GM19452 (cell line): Measurements from ENCODE around the gene SYK.
A peak's percentile ranks its signal among the peaks of the same experiment; 100 is the strongest.

Experiments used
- ATAC-seq: cut with Tn5 transposase; IDR thresholded peaks from one replicate; pipeline ENCODE4 v1.9.1; 2021; ENCODE audit not compliant: unreplicated experiment

SYK gene

DNA sequence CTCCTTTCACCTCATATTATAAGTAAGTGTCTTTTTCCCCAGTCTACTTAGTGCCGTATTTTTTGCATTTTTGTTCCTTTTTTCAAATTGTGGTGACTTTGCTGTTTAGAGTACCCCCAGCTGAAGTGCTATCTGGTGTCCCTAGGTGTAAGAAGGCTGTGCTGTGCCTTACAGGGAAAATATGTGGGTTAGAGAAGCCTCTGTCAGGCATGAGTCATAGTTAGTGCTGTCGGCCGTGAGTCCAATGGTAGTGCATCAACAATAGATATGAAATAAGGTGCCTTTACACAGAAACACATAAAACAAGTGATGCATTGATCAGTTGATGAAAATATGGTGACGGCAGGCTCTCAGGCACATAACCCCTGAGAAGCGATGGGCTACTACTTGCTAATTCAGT, 20.1 kb downstream of the SYK start:
- no peak for ATAC-seq

DNA sequence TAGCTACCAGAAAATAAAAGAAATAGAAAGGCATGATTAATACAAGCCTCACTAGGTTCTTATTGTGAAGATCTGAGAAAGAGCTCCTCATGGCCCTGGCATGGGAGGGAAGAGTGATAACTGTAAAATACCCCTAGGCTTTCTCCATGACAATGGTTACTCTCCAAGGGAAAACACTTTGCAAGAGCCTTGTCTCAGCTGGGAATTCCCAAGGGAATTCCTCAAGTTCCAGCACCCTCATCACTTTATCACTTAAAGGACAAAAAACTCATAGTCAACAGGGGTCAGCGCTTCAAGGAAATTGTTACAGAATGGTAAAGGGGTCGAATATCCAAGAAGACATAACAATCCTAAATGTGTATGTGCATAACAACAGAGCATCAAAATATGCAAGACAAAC, 21.2 kb downstream of the SYK start:
- no peak for ATAC-seq

DNA sequence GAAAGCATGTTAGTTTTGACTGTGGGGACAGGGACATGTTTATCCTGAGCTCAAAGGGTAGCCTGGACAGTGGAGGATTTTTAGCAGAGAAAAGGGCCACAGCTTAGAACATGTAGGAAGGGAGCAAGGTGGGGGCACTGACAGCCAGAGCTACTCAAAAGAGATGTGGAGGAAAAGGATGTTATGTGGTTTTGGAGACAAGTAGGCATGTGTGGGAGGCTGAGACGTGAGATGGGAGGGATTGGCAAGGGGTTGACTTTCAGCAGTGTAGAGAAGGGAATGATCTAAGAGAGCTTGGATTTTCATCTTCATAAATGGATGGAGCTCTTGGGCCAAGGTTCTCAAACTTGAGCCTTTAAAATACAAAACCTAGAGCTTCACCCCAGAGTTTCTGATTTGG, 24.0 kb downstream of the SYK start:
- no peak for ATAC-seq

DNA sequence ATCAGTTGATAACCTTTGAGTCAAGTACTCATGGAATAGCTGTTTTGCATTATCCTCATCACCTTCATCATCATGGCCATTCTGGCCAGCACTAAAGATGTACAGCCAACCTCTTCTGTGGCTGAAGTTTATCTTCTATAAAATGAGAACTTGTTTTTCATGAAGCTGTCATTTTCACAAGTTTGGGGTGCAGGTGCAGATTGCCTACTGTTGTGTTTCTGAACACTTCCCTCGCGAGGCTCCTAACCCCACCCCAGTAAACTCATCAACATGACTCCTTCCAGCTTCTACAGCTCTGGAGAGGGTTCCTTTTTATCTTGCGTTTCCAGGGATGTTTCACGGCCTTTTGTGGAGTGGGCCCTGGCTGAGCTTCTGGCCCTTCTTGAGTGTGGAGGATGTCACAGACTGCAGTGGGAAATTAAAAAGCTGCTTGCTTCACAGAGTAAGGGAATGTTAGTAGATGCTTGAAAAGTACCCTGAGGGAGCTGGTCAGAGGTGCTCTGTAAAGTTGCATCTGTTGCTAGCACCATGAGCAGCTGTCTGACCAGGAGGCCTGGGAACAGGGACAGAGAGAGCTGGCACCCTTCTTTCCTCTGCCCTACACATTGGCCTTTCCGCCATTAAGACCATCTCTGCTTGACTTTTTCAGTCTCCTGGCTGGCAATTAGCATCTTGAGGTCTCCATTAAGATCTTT, 24.9 kb downstream of the SYK start:
- no peak for ATAC-seq

DNA sequence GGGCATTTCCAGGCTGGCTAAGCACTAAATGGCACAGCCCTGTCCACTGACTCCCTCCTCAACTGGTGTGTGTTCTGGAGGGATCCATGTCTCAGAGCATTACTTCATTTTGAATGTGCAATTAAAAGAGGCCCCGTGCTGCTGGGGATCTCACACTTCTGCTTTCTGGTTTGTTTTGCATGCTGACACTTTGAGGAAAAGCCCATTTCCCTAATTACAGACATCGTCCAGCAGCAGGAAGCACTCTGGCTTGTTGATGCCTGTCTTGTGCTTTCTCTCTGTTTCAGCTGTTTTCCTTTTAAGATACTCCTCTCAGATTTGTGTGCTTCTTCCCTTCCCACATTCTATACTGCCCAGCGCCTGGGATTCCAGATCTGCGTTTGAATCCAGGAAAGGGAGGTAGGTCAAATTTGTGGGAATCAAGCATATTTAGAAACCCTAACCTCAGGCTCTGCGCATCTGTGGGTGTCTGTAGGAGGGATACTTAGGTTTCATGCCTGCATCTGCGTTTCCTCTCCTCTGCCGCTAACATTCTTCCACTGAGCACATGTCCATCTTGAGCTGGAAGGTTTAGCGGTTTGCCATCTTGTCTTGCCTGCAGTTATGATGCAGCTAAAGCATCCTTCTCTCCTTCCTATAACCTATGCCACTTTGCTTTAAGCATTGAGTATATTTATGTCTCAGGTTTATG, 25.7 kb downstream of the SYK start:
- ATAC-seq: peak; percentile 56

DNA sequence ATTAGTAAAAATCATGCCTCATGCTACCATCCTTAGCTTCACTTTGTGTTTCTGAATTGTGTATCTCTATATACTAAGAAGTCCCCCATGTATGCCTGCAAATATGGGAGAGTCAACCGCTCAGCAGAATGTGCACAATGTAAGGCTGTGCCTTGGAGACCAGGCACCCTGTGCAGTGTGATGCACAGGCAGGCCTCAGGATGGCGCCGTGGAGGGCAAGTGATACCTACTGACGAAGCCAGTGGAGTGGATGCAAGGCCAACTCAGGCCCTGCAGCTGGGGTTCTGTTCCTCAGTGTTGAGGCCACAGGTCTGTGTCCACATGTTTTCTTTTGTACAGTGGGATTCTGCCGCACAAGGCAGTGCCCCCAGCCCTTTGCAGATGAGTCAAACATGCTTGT, 28.4 kb downstream of the SYK start:
- no peak for ATAC-seq

DNA sequence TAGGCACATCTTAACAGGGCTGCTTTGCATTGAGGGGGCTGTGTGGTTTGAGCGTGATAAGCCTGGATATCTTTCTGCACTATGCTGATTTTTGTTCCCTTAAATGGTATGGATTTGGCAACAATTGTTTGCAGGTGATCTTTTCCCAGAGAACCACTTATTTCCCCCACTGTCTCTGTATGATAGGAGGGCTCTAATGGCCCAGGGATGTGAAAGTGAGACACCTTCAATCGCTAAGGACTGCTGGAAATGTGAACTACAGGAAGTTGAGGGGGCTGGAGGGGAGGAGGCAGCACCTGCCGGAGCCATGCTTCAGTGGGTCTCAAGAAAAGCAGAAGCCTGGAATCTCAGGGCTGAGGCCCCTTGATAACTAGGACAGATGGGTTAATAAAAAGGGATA, 29.4 kb downstream of the SYK start:
- ATAC-seq: peak; percentile 54

DNA sequence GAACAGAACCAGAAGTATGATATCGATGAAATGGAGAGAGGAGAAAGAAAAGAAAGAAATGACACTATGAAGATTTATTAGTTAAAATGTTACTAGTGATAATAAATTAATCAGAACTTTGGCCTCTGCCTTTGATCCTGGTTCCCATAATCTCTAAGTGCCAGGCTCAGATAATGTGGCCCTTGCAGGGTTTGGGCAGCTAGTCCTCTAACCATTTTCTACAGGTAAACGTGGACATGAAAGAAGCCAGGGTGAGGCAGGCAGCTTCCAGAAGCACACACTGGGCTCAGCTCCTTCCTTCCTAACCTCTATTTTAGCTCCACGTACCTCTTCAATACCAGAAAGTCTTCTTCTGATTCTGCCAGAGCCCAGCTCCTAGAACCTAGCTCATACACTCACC, 30.6 kb downstream of the SYK start:
- no peak for ATAC-seq

DNA sequence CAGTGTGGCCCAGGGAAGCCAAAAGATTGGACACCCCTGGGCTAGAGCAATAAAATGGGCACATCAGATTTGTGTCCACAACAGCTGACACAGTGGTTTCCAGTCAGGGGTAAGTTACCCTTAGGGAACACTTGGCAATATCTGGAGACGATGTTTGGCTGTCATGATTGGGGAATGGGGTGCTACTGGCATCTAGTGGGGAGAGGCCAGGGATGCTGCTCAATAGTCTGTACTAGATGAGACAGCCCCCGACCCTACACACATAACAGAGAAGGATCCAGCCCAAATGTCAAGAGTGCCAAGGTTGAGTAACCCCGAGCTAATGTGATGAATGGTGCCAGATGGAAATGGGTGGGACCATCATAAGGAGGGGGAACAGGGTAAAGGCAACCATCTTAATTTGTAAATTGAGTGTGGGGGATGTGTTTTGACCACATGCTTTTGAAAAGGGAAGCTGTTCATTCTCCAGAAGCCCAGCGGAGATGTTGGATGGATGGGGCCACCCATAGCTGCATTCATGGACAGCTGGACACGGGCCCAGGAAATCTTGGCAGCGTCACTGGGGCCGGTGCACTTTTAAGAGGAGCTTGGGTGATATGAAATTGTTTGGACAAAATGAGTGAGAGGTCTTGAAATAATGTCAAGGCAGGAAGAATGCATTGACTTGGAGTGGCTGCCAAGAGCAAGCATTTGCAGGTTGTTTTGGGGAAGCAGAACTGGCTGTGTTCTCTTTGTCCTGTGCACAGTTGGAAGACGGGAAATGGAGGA, 33.4 kb downstream of the SYK start:
- ATAC-seq: no peak

DNA sequence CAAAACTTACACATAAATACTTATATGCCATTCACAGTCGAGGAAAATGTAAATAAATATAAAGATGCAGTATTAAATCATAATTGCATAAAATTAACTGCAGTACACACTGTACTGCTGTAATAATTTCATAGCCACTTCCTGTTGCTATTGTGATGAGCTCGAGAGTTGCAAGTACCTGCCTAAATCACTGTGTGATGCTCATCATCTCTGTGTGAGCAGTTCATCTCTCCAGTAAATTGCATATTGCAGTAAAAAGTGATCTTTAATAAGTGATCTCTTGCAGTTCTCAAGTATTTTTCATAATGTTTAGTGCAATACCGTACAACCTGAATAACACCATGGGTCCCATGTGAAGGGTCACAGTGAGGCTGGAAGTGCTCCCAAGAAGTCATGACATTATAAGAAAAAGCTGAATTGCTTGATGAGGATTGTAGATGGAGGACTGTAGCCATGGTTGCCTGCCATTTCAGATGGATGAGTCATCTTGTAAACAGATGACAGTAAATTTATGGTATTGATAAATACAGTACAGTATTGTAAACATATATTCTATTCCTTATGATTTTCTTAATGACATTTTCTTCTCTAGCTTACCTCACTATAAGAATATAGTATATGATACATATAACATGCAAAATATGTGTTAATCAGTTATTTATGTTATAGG, 34.9 kb downstream of the SYK start:
- ATAC-seq: no peak

DNA sequence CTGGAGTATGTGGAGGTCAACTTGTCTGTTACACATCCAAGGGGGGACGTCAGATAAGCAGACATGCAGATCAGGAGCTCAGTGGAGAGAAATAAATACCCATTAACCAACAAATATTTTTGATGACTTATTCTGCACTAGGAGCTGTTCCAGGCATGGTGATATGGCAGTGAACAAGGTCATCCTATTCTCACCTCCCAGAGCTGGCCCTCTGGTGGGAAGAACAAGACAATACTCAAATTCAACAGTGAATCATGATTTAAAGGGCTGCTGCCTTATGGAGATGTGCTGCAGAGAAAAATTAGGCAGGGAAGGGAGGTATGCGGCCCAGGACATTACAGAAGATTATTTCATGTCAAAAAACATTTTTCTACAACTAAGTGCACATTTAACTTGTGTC, 36.5 kb downstream of the SYK start:
- ATAC-seq: no peak

DNA sequence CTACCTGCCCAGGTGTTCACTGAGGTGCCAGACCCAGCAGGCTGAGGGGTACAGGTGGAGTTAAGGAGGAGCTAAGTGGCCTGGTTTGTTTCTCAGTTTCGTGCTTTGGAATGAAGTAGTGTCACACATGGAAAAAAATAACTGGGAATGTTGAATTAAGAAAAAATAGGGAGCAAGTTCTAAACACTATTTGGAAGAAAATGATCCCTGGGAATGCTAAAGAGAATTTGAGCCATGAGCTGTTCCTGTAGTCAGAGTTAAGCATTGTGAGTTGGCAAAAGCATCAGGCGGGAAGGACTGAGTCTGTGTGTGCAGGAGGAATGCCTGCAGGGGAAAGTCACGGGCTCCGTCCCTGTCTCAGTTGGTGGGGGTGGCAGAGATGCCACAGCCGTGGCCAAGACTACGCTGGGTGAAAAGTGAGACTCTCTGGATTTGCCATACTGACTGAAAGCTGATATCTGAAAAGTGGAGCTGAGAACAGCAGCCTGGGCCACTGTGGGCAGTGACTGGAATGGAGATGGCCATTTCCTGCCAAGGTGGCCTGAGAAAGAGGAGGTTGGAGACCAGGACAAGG, 37.0 kb downstream of the SYK start:
- ATAC-seq: no peak

DNA sequence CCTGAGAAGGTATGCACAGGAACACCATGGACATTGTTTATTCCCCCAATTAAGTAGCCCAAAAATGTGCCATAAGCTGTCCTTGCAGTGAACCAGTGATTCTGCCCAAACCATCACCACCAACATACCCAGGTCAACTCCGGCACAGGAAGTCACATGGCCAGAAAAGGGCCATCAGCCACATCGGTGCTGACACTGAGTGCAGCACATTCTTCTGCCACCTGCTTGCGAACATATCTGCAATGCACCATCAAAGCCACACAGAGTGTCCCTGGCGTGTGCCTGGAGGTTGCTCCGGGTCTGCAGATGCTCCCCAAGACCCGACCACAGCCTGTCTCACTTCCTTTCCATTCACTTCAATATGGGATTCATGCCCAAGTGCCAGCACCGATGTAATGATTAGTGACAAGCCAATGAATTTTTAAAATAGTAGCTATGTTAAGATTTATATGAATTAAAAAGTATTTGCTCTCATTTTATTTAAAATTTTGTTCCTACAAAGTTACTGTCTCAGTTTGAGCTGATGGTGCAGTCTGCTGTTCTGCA, 37.6 kb downstream of the SYK start:
- ATAC-seq: peak; percentile 63

DNA sequence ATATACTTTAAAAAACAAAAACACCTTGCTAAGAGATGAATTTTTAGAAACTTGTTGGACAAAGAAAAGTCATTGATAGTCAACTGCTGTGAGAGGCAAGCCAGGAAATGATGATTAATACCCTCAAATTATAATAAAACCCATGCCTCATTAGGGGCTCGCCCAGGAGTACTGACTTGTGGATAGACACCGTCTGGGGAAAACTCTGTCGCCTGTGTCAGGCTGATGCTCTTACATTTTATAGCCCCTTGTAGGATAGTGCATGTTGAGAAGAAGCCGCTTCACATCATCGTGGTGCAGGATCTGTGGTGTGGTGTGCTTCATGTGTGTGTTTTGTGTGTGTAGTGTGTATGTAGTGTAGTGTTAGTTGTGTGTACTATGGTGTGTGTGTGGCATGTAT, 39.1 kb downstream of the SYK start:
- no peak for ATAC-seq

DNA sequence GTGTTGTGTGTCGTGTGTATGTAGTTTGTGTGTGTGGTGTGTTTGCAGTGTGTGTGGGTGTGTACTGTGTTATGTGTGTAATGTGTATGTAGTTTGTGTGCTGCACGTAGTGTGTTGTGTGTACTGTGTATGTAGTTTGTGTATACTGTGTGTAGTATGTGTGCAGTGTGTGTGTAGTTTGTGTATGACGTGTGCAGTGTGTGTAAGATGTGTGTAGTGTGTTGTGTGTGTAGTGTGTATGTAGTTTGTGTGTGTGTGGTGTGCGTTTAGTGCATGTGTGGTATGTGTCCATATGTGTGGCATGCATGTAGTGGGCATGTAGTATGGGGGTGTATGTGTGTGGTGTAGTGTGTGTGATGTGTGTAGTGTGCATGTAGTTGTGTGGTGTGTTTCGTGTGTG, 39.6 kb downstream of the SYK start:
- ATAC-seq: no peak

DNA sequence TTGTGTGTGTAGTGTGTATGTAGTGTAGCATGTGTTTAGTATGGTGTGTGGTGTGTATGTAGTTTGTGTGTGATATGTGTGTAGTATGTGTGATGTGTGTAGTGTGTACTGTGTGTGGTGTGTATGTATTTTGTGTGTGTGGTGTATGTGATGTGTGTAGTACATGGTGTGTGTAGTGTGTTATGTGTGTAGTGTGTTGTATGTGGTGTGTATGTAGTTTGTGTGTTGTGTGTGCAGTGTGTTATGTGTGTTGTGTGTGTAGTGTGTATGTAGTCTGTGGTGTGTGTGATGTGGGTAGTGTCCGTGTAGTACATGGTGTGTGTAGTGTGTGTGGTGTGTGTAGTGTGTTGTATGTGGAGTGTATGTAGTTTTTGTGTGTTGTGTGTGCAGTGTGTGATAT, 40.0 kb downstream of the SYK start:
- ATAC-seq: no peak

DNA sequence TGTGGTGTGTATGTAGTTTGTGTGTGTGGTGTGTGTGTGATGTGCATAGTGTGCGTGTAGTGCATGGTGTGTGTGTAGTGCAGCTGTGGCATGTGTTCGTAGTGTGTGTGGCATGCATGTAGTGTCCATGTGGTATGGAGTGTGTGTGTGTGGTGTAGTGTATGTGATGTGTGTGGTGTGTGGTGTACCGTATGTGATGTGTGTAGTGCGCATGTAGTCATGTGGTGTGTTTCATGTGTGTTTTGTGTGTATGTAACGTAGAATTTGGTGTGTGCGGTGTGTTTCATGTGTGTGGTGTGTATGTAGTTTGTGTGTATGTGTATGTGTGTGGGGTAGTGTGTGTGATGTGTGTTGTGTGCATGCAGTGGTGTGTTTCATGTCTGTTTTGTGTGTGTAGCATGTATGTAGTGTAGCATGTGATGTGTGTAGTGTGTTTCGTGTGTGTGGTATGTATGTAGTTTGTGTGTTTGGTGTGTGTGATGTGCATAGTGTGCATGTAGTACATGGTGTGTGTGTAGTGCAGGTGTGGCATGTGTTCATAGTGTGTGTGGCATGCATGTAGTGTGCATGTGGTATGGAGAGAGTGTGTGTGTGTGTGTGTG, 40.7 kb downstream of the SYK start:
- ATAC-seq: no peak

DNA sequence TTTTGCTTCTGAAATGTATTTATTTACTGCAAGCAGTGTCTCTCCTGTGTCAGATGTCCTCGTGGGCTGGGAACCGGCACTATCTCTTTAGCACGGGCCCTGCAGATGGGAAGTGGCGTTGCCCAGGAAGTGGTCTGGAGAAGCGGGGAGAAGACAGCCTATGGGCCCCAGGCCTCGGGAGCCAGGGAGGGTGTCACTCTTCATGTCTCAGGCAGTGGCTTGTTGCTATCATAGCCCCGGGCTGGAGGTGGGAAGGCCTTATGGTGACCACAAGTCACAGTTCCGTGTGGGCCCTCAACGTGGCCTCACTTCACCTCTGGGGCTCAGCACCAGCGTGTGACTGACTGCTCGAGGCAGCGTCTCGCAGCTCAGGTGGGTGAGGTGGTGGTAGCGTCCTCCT, 41.4 kb downstream of the SYK start:
- no peak for ATAC-seq

DNA sequence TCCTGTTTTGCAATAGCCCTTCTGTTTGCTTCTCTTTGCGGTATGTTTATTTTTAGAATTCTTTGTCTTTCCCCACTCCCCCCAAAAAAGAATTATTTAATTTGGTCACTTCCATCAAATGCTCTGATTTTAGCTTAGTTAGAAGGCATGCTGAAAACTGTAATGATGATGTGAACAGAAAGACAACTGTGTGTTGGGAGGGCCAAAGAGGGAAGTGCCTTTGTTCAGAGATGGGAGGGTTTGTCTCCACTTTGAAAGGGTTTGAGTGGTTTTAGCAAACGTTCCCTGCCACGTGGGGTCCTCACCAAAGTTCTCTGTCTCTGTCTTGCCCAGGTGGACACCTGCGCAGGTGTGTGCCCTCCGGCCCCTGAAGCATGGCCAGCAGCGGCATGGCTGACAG, 41.9 kb downstream of the SYK start:
- ATAC-seq: no peak

DNA sequence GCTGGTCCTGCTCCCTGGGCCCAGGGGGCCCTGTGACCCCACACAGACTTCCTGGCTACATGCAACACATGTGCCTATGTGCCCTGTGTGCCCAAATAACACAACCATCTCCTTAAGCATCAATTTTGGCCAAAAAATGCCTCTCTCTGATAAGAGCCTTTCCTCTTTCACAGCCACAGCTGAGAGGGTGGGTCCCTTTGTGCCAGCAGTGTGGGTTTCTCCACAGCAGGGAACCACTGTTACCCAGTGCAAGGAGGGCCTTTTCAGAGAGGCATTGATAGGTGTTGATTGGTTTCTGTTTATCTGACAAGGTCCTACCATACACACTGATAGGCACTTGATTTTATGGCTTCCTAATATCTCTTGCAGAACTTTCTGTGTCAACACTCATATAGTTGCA, 42.7 kb downstream of the SYK start:
- ATAC-seq: no peak
